Suprapubic skin (tissue), 4 donors: ENCODE data around the gene AAGAB. TPM values are rescaled to one million over a fixed set of nuclear protein-coding genes. Genes with fewer than 3 reads are reported as not detected.

Experiments
- DNase-seq, 2 donors: peaks; one replicate each; pipeline ENCODE4 v3.0.0-alpha.2; 2019; ENCODE audit warnings: low spot score in 2 of 2
- H3K27ac ChIP-seq: fragments of 200-600 bp; sonication (generic); one replicate; pipeline ENCODE4 v1.5.1; 2019
- H3K27me3 ChIP-seq: fragments of 200-600 bp; sonication (generic); one replicate; pipeline ENCODE4 v1.5.1; 2019
- H3K36me3 ChIP-seq: fragments of 200-600 bp; sonication (generic); one replicate; pipeline ENCODE4 v1.5.1; 2019
- H3K4me1 ChIP-seq: fragments of 200-600 bp; sonication (generic); one replicate; pipeline ENCODE4 v1.5.1; 2019
- H3K4me3 ChIP-seq: fragments of 200-600 bp; sonication (generic); one replicate; pipeline ENCODE4 v1.5.1; 2019; ENCODE audit warnings: mild to moderate bottlenecking
- H3K9me3 ChIP-seq: fragments of 200-600 bp; sonication (generic); one replicate; pipeline ENCODE4 v1.5.1; 2019
- CTCF ChIP-seq, 2 donors: fragments of 200-600 bp in 1 of 2; fragments of 450-650 bp in 1 of 2; sonication (generic) in 1 of 2; IDR thresholded peaks; one replicate each; pipeline ENCODE4 v1.5.1; 2016 to 2019; ENCODE audit warnings: antibody characterized with exemption in 2 of 2, mild to moderate bottlenecking in 1 of 2, moderate library complexity in 1 of 2
- EP300 ChIP-seq: sonication (generic); formaldehyde crosslinking; IDR thresholded peaks from one replicate; pipeline ENCODE4 v1.6.1; 2017; ENCODE audit warnings: antibody characterized with exemption
- POLR2A ChIP-seq, 2 donors: fragments of 450-650 bp; IDR thresholded peaks; one replicate each; pipeline ENCODE4 v1.6.1; 2017; ENCODE audit warnings: antibody characterized with exemption in 2 of 2, mild to moderate bottlenecking in 2 of 2, moderate library complexity in 2 of 2
- POLR2AphosphoS5 ChIP-seq, 3 donors: sonication (generic); formaldehyde crosslinking; IDR thresholded peaks; one replicate each; pipeline ENCODE4 v1.6.1; 2017; ENCODE audit warnings: antibody characterized with exemption in 3 of 3
- WGBS: methylation state at CpG from one replicate; pipeline ENCODE4 v1.1.5; 2018; 5-methylcytosine and 5-hydroxymethylcytosine counted together
- total RNA-seq, 4 donors: library from RNA; depleted of rRNA; stranded (reverse); fragments of >200 nt; gene quantifications; one replicate each; pipeline ENCODE4 v1.1.0, GENCODE V29; 2016

Gene AAGAB
- total RNA-seq, 4 donors from 2014 or later, result 18.6 to 28.0 (median 26.0) TPM

GRCh38 chr15:67165254-67166253, 88.9 kb downstream of the AAGAB start:
- Histone ChIP-seq H3K4me3 (no peak overlapping the region), H3K27ac (peak overlapping the region; percentile 13), H3K4me1 (peaks cover 51% of the 10 kb centered on the region), H3K27me3 (no peaks in the 10 kb centered on the region), H3K36me3 (peaks cover 22% of the 10 kb centered on the region), H3K9me3 (no peaks in the 10 kb centered on the region)
- 73% methylated on average over 28 of the region's 34 CpGs for WGBS
- DNase-seq, result no peak
- TF ChIP-seq POLR2AphosphoS5 (IDR thresholded peaks at IDR 0.05), result no peak
- TF ChIP-seq EP300, result no peak
- TF ChIP-seq CTCF (IDR thresholded peaks at IDR 0.05), result no peak
- TF ChIP-seq POLR2A (IDR thresholded peaks at IDR 0.05), result no peak

- DNase-seq, result no peak
- Histone ChIP-seq H3K4me1 (peaks cover 51% of the 10 kb centered on the region), H3K27ac (no peak overlapping the region), H3K4me3 (no peak overlapping the region), H3K9me3 (no peaks in the 10 kb centered on the region), H3K27me3 (no peaks in the 10 kb centered on the region), H3K36me3 (peaks cover 19% of the 10 kb centered on the region)
- TF ChIP-seq POLR2AphosphoS5 (IDR thresholded peaks at IDR 0.05) (no peak), POLR2A (IDR thresholded peaks at IDR 0.05) (no peak), EP300 (no peak), CTCF (IDR thresholded peaks at IDR 0.05) (no peak)
- whole genome bisulfite sequencing, result 85% methylated on average over 16 of the region's 17 CpGs
Observed at GRCh38 chr15:67164811-67165253, 89.6 kb downstream of the AAGAB start.

DNA sequence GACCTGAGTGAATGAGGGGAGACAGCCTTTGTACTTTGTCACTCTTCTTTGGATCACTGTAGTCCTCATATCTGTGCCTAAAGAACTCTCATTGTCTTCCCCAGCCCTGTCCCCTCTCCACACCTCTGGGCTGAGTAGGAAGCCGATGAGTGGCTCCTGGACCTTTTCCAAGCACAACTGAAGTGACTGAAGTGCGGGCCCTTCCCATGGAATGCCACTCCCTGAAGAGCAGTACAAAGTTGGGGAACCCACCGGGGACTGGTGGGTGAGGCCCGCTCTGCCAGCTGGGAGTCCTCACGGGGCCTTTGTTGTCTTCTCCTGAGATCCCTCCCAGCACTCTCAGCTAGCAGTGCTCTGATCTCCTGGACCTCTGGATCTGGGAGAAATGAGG, 90.1 kb downstream of the AAGAB start:
- DNase-seq, result no peak
- Histone ChIP-seq H3K9me3 (no peaks in the 10 kb centered on the region), H3K4me1 (peaks cover 51% of the 10 kb centered on the region), H3K36me3 (peaks cover 19% of the 10 kb centered on the region), H3K4me3 (no peak overlapping the region), H3K27ac (no peak overlapping the region), H3K27me3 (no peaks in the 10 kb centered on the region)
- WGBS, result 47% methylated on average over 5 of the region's 5 CpGs
- TF ChIP-seq POLR2A (IDR thresholded peaks at IDR 0.05), result no peak
- TF ChIP-seq CTCF (IDR thresholded peaks at IDR 0.05), result no peak
- no peak for TF ChIP-seq EP300
- no peak for TF ChIP-seq POLR2AphosphoS5 (IDR thresholded peaks at IDR 0.05)

DNA sequence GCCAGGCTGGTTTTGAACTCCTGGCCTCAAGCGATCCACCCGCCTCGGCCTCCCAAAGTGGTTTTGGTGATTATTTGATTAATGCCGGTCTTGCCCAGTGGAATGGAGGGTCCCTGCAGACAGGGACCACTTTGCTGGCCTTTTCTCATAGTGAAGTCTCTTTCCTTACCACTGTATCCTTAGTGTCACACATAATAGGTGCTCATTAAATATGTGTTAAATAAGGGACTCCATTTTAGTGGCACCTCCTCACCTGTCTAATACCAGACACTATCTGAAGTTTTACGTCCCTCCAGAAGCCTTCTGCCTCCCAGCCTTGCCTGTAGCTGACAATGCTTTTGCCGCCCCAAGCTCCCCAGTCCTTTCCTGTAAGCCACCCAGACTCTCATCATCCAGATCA, 91.3 kb downstream of the AAGAB start:
- peaks cover 19% of the 10 kb centered on the region for H3K36me3 ChIP-seq

More for the DNA sequence above, 91.3 kb downstream of the AAGAB start:
- Histone ChIP-seq H3K27me3 (no peaks in the 10 kb centered on the region), H3K27ac (no peak overlapping the region), H3K4me3 (no peak overlapping the region), H3K9me3 (no peaks in the 10 kb centered on the region), H3K4me1 (peaks cover 51% of the 10 kb centered on the region)
- WGBS, result 95% methylated on average over 6 of the region's 6 CpGs
- TF ChIP-seq EP300, result no peak
- no peak for TF ChIP-seq CTCF (IDR thresholded peaks at IDR 0.05)
- TF ChIP-seq POLR2AphosphoS5 (IDR thresholded peaks at IDR 0.05), result no peak
- TF ChIP-seq POLR2A (IDR thresholded peaks at IDR 0.05), result no peak
- no peak for DNase-seq
